Kidney glomerular epithelial cell (primary cell): Measurements from ENCODE around the gene PLCD4.
A peak's percentile ranks its signal among the peaks of the same experiment; 100 is the strongest.

Experiments
- DNase-seq: peaks from one replicate; lab custom pipeline; 2025; lab: John Stamatoyannopoulos, UW

Gene PLCD4

GRCh38 chr2:218664653-218665052 lies 57.0 kb downstream of the PLCD4 start:
- DNase-seq = no peak

GRCh38 chr2:218671097-218671653 lies 63.5 kb downstream of the PLCD4 start:
- no peak for DNase-seq

GRCh38 chr2:218671654-218672566 lies 64.2 kb downstream of the PLCD4 start, which contains the start of the genes RNF25 and STK36:
Gene RNF25 (minus strand): TSS chr2:218672002. CDS start chr2:218671970, 32 bp downstream.
Gene STK36 (plus strand): TSS chr2:218672086. CDS start chr2:218672830, 744 bp downstream.
- DNase-seq = peak; percentile 92

- DNase-seq = no peak
Measured at GRCh38 chr2:218679119-218679518, 71.4 kb downstream of the PLCD4 start.

GRCh38 chr2:218680061-218680460 lies 72.4 kb downstream of the PLCD4 start:
- no peak for DNase-seq
